DND-41 (cell line): ENCODE results near the gene GABBR2.

Source experiments
- ATAC-seq: fragments of 200-7000 bp; cut with Tn5 transposase; 3 replicates; pipeline ENCODE4 v1.9.1; 2021; ENCODE audit warnings: low read depth; ENCODE audit not compliant: insufficient read depth
- DNase-seq: peaks from one replicate; pipeline ENCODE4 v3.0.0-alpha.2; 2020
- H2AFZ ChIP-seq: 2 replicates; pipeline ENCODE4 v1.6.0; 2012; ENCODE audit warnings: low read depth, low read length
- H3K27ac ChIP-seq: 2 replicates; pipeline ENCODE4 v1.5.1; 2012; ENCODE audit warnings: low read length, inconsistent platforms
- H3K27me3 ChIP-seq: fragments of 200-600 bp; sonication (generic); 2 replicates; pipeline ENCODE4 v1.6.0; 2012; ENCODE audit warnings: low read length, mild to moderate bottlenecking, inconsistent platforms; ENCODE audit not compliant: insufficient read depth, poor library complexity
- H3K36me3 ChIP-seq: 2 replicates; pipeline ENCODE4 v1.5.1; 2012; ENCODE audit warnings: low read length, inconsistent platforms; ENCODE audit not compliant: insufficient read depth
- H3K4me1 ChIP-seq: 2 replicates; pipeline ENCODE4 v1.5.1; 2012; ENCODE audit warnings: mild to moderate bottlenecking, low read length; ENCODE audit not compliant: insufficient read depth
- H3K4me2 ChIP-seq: 2 replicates; pipeline ENCODE4 v1.6.0; 2012; ENCODE audit warnings: mild to moderate bottlenecking, moderate library complexity, low read length, inconsistent platforms; ENCODE audit not compliant: insufficient read depth
- H3K4me3 ChIP-seq, 2 experiments: fragments of 200-600 bp in 1 of 2; shearing (Covaris generic) in 1 of 2; 2 replicates each; pipeline ENCODE4 v1.5.1; 2012 to 2016; ENCODE audit warnings: inconsistent platforms in 2 of 2, low read length in 2 of 2, mild to moderate bottlenecking in 2 of 2, low read depth in 1 of 2, moderate library complexity in 1 of 2
- H3K79me2 ChIP-seq: 2 replicates; pipeline ENCODE4 v1.6.0; 2012; ENCODE audit warnings: low read length, inconsistent platforms; ENCODE audit not compliant: insufficient read depth
- H3K9ac ChIP-seq: 2 replicates; pipeline ENCODE4 v1.6.0; 2012; ENCODE audit warnings: low read depth, mild to moderate bottlenecking, inconsistent platforms, low read length, moderate library complexity
- H3K9me3 ChIP-seq: 2 replicates; pipeline ENCODE4 v1.5.1; 2012; ENCODE audit warnings: low read length, moderate library complexity, mild to moderate bottlenecking, inconsistent platforms; ENCODE audit not compliant: insufficient read depth, severe bottlenecking
- H4K20me1 ChIP-seq: 2 replicates; pipeline ENCODE4 v1.6.0; 2012; ENCODE audit warnings: low read length; ENCODE audit not compliant: insufficient read depth
- CTCF ChIP-seq: IDR thresholded peaks from 2 replicates; pipeline ENCODE4 v1.5.1; 2012; ENCODE audit warnings: borderline replicate concordance, low read length, moderate library complexity, mild to moderate bottlenecking; ENCODE audit not compliant: poor library complexity, severe bottlenecking; ENCODE audit errors: extremely low read depth
- EZH2 ChIP-seq: IDR thresholded peaks from 3 replicates; pipeline ENCODE4 v1.6.1; 2012; ENCODE audit warnings: borderline replicate concordance, low read depth, mild to moderate bottlenecking, moderate library complexity, low read length, inconsistent platforms; ENCODE audit not compliant: severe bottlenecking

GABBR2 gene

GRCh38 chr9:98691890-98692289 is 16.8 kb downstream of the GABBR2 start:
- ATAC-seq (no peak), DNase-seq (no peak)
- Histone ChIP-seq H3K27me3 (peaks cover 7% of the 10 kb centered on the region), H3K36me3 (no peaks in the 10 kb centered on the region), H4K20me1 (no peaks in the 10 kb centered on the region), H3K4me1 (no peaks in the 10 kb centered on the region), H3K79me2 (no peaks in the 10 kb centered on the region), H3K4me2 (no peak overlapping the region), H3K4me3 (no peak overlapping the region), H3K9me3 (no peaks in the 10 kb centered on the region), H3K9ac (no peak overlapping the region), H2AFZ (no peak overlapping the region), H3K27ac (no peak overlapping the region)
- no peak for TF ChIP-seq CTCF
- no peak for TF ChIP-seq EZH2

- Histone ChIP-seq H3K9ac (no peak overlapping the region), H4K20me1 (no peaks in the 10 kb centered on the region), H3K36me3 (no peaks in the 10 kb centered on the region), H3K4me3 (no peak overlapping the region), H3K27me3 (peaks cover 7% of the 10 kb centered on the region), H2AFZ (no peak overlapping the region), H3K9me3 (no peaks in the 10 kb centered on the region), H3K4me1 (no peaks in the 10 kb centered on the region), H3K4me2 (no peak overlapping the region), H3K27ac (no peak overlapping the region), H3K79me2 (no peaks in the 10 kb centered on the region)
- DNase-seq (no peak), ATAC-seq (no peak)
- no peak for TF ChIP-seq CTCF
- TF ChIP-seq EZH2, result no peak
Measured at GRCh38 chr9:98690686-98691085, 18.0 kb downstream of the GABBR2 start.

GRCh38 chr9:98688710-98689495 is 19.8 kb downstream of the GABBR2 start:
- Histone ChIP-seq H3K4me3 (no peak overlapping the region), H4K20me1 (no peaks in the 10 kb centered on the region), H3K9me3 (no peaks in the 10 kb centered on the region), H3K79me2 (no peaks in the 10 kb centered on the region), H3K4me1 (no peaks in the 10 kb centered on the region), H2AFZ (no peak overlapping the region), H3K36me3 (no peaks in the 10 kb centered on the region), H3K27ac (no peak overlapping the region), H3K4me2 (no peak overlapping the region), H3K9ac (no peak overlapping the region), H3K27me3 (peaks cover 7% of the 10 kb centered on the region)
- ATAC-seq (no peak), DNase-seq (no peak)
- TF ChIP-seq CTCF (no peak), EZH2 (no peak)
